NOMO-1 (cell line): ENCODE data around the gene HSPA5.
"Not testable (repeated sequence)": the region's sequence is repeated elsewhere in the genome, so short reads cannot be mapped to it uniquely, and the experiment has no call there.

Experiments
- DNase-seq, 2 experiments: peaks; one replicate each; lab custom pipeline; 2025; ENCODE audit not compliant: unreplicated experiment in 2 of 2; lab: John Stamatoyannopoulos, UW

The HSPA5 gene

DNA sequence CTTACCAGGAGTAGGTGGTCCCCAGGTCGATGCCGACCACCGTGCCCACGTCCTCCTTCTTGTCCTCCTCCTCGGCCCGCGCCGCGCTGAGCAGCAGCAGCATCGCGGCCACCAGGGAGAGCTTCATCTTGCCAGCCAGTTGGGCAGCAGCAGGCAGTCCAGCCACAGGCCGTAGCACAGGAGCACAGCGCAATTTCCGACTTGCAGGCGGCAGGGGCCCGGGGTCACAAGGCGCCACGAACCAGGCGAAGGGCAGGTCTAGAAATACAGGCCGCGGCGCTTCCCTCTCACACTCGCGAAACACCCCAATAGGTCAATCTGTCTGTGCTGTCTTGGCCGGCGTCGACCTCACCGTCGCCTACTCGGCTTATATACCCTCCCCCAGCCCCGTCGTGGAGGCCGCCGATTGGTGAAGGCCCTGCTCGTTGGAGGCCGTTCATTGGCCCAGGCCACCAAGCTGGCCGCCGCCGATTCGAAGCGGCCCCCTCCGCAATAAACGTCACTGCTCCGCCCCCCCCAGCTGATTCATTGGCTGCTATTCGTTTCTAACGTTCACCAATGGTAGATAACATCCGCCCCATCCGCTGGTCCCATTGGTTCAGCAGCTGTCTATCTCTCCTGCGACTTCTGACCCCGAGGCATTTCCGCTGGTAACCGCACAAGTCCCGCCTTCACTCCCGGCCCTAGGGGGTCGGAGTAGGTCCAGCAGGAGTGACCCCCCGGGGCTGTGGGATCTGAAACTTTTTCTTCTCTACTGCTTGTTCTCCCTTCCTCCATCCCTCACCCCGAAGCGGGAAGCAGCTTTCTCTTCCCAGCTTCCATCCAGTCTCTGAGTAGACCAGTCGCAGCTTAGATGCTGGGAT is at the start of gene HSPA5:
HSPA5 (minus strand) TSS at position 344 of the 863 bp plus-strand sequence; CDS start at position 127, 217 bp downstream.
- DNase-seq, result peak; percentile 98

- DNase-seq, result not testable (repeated sequence)
Measured at GRCh38 chr9:125286935-125287433, 45.8 kb upstream of the HSPA5 start.

DNA sequence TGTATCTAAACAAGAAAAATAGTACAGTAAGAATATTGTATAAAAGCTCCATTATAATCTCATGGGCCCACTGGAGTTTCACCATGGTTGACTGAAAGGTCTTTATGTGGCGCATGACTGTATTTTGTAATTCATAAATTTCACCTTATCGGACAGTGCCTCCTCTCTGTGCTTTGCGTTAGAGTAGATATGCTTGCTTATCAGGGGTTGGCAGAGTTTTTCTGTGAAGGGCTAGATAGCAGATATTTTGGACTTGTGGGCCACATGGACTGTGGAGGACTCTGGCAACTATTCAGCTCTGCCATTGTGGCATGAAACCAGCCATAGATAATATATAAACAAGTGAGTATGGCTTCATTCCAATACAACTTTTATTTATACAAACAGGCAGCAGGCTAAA is 43.7 kb upstream of the HSPA5 start:
- no peak for DNase-seq

DNA sequence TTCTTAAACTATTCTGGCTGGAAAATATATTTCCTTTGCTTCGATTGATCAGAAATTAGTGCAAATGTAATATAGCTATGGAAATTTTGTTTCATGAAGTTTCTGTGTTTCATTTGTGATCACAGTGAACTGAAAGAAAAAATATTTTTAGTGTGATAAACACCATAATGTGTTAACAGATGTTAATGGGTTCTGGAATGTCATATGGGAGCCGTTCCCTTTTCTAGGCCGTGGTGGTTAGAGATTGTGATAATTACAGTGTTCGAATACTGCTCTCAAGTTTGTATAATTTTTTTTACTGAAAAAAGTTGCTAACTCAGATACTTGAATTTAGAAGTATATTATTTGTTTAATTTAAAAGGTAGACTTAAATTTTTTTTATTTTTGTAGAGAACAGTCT is 39.8 kb upstream of the HSPA5 start:
- no peak for DNase-seq

DNA sequence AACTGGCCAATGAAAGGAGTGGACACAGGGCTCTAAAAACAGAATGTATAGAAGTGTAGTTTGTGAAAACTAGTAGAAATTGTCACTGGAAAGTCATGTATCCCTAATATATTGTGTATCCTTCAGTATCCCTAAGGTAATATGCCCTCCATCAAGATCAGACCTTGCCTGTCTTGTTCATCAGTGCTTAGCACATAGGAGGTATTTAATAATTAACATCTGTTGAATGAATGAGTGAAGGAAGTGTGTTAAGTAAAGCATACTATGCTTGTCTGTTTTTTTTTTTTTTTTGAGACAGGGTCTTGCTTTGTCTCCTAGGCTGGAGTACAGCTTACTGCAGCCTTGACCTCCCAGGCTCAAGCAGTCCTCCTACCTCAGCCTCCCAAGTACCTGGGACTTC is 36.3 kb upstream of the HSPA5 start:
- no peak for DNase-seq

GRCh38 chr9:125276771-125277170 is 35.6 kb upstream of the HSPA5 start:
- no peak for DNase-seq

GRCh38 chr9:125272697-125273096 is 31.6 kb upstream of the HSPA5 start:
- DNase-seq, result no peak

DNA sequence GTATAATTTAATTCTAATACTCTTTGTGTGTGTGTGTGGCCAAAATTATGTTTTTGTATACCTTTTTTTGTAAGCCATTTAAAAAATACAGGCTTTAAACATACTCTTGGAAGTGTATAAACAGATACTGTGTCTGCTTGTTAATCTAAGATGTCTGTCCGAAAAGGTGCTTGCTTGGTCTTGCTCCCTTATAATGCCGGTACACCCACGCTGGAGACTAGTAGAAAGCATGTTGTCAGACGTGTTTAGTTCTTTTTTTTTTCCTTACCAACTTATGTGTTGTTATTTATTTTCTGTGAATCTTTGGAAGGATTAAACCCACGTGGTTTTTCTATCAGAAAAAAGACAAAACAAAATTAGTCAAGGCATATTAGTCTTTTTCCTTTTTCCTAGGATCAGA is 29.9 kb upstream of the HSPA5 start:
- no peak for DNase-seq

GRCh38 chr9:125269014-125269397 is 27.9 kb upstream of the HSPA5 start:
- no peak for DNase-seq

GRCh38 chr9:125268394-125269013 is 27.4 kb upstream of the HSPA5 start:
- DNase-seq, result no peak

GRCh38 chr9:125264068-125264467 is 22.9 kb upstream of the HSPA5 start:
- DNase-seq, result not testable (repeated sequence)

DNA sequence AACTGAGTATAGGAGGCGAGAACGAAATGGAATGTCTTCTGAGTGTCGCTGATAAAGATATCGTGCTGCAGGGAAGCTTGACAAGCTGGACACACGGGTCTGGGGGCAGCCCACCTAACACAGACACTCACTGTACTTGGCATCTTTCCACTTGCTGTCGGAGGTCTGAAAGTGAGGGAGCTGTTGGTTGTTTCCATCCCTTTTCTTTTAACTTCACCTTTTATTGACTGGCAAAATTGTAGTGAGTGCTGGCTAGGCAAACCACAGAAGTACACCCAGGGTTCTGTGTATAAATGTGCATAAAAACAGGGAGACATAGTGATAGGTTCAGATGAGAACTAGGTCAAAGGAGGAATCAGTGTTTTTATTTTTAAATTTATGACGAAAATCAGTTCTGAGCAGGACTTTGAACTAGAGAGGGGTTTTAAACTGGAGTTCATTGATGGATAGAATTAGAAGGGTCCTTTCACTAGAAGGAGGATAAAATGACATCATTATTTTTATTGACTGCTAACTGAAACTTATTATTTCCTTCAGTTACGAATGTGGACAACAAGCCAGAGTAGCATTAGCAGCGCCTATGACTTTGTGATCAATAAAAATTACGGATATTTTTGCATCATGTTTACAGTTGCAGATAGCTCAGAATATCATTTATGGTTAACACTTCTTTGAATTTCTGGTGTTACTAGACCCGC is 21.3 kb upstream of the HSPA5 start:
- DNase-seq, result no peak

GRCh38 chr9:125261501-125262293 is 20.6 kb upstream of the HSPA5 start, which contains the start of gene GAPVD1:
Gene GAPVD1, plus strand, starts transcription at chr9:125261826. Its CDS starts 37,096 bp downstream, at chr9:125298922.
- peak; percentile 93 to 96 for DNase-seq

DNA sequence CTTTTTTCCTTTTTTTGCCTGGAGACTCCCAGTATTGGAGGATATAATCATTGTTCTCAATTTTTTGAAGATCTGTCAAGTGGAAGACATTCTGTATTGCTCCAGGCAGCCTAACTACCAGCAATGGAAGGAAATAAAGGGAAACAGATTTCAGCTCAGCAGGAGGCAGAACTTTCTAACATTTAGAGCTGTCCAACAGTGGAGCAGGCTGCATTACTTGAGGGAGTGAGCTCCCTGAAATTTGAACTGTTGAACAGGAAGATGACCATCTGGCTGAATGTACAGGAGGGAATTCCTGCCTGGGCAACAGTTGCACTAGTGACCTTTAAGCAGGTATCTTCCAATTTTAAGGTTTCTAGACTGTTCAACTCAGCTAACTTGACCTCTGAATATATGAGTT is 19.4 kb upstream of the HSPA5 start:
- DNase-seq, result no peak

DNA sequence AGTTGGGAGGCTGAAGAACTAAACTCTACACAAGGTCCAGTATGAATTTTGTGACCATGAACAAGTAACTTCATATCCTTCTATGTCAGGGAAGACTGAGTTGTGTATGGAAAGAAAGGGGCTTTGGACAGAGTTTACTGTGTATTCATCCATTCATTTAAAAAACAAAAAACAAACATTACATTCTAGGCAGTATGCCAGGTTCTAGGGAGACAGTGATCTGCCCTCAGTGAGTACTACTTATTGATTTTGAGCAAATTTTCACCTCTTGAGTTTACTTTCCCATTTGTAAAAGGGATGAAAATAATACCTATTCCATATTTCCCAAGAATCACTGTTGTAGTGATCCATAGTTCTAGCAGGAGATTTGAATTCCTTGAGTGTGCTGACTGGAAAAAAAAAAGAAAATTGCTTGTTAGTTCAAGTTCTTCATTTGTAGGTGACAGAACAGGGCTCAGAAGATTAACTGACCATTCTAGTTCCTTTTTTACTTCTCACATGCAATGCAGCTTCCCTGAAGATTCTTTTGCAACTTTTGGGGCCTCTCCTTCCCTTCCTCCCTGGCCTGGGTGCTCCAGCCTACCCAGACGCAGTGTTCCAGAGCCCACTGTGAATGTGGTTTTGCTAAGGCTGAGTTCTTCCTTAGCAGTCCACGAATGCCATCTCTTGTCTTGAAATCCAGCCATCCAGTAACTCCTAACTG is 17.8 kb upstream of the HSPA5 start:
- peak; percentile 87 to 97 for DNase-seq

GRCh38 chr9:125258160-125258785 is 17.1 kb upstream of the HSPA5 start:
- no peak for DNase-seq

GRCh38 chr9:125255781-125256391 is 14.7 kb upstream of the HSPA5 start:
- DNase-seq, result no peak

DNA sequence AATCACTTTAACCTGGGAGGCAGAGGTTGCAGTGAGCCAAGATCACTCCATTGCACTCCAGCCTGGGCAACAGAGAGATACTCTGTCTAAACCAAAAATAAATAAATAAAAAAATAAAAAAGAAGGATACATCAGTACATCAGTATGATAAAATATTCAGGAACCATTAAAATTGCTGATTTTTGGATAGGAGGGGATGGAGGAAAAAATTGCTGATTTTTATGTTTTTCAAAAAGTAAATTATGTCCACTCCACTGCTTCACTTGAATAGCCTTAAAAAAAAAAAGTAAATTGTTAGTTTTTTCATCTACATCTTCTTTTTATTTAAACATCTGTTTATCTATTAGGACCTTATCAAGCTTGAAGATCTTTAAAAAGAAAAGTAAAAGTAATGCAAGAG is 13.1 kb upstream of the HSPA5 start:
- no peak for DNase-seq

- no peak for DNase-seq
Measured at GRCh38 chr9:125246261-125246667, 5.1 kb upstream of the HSPA5 start.
